ENCODE data around the gene AKAP13. TPM values are rescaled to one million over a fixed set of nuclear protein-coding genes. Genes with fewer than 3 reads are reported as not detected.

AKAP13 gene
- total and polyA plus RNA-seq, 2 donors (not counting 1 experiment from before 2014, with no cell fraction given), result 73.8 to 358 TPM

- Histone ChIP-seq H3K4me2 (replicated peaks; ENCODE audit: low read depth, low read length, poor library complexity, severe bottlenecking) (no peak overlapping the region), H3K36me3 (replicated peaks in 1 of 2; ENCODE audit: control extremely low read depth in 1 of 2, control insufficient read depth in 1 of 2, extremely low read depth in 1 of 2, insufficient read depth in 2 of 2, low read length in 1 of 2) (peaks cover 16 to 64% of the 10 kb centered on the region in 2 experiments), H4K20me1 (ENCODE audit: control insufficient read depth, insufficient read depth, low read length, poor library complexity, severe bottlenecking) (no peaks in the 10 kb centered on the region), H3K27me3 (replicated peaks in 1 of 4; ENCODE audit: control extremely low read depth in 1 of 4, control insufficient read depth in 3 of 4, insufficient read depth in 4 of 4, low read length in 3 of 4) (no peaks in the 10 kb centered on the region), H2AFZ (ENCODE audit: insufficient read depth, low read depth, low read length, poor library complexity, severe bottlenecking) (no peak overlapping the region), H3K4me1 (ENCODE audit: control insufficient read depth in 2 of 2, insufficient read depth in 2 of 2, low read length in 2 of 2) (peaks cover 1 to 4% of the 10 kb centered on the region in 2 donors), H3K79me2 (ENCODE audit: control insufficient read depth, insufficient read depth, low read length) (no peaks in the 10 kb centered on the region), H3K27ac (ENCODE audit: low read length in 2 of 2) (peak overlapping the region in 1 of 2 donors; percentile 37), H3K9ac (ENCODE audit: low read length) (no peak overlapping the region), H3K4me3 (ENCODE audit: control extremely low read depth in 1 of 5, extremely low read depth in 1 of 5, insufficient read depth in 1 of 5, low read depth in 2 of 5, low read length in 4 of 5) (no peak overlapping the region), H3K9me3 (ENCODE audit: control extremely low read depth in 1 of 3, control insufficient read depth in 2 of 3, insufficient read depth in 1 of 3, low read length in 2 of 3) (no peaks in the 10 kb centered on the region)
- Mint-ChIP-seq H3K4me3 (no peak overlapping the region), H3K9me3 (ENCODE audit: insufficient read depth) (no peaks in the 10 kb centered on the region), H3K27ac (peak overlapping the region; percentile 32), H3K4me1 (peaks cover 4% of the 10 kb centered on the region), H3K27me3 (no peaks in the 10 kb centered on the region)
- no CpG with 5 or more reads among the region's 4 CpGs for WGBS (ENCODE audit: insufficient coverage)
- TF ChIP-seq CTCF (IDR thresholded peaks at IDR 0.05) (no peak), EZH2 (IDR thresholded peaks at IDR 0.05; ENCODE audit: borderline replicate concordance, insufficient read depth, low read depth, low read length, poor library complexity, severe bottlenecking) (no peak)
- DNase-seq (no peak), ATAC-seq (ENCODE audit: low read depth) (no peak)
- POLR2A ChIA-PET, result no interaction called here
- intact Hi-C loops (cut with micrococcal nuclease), result loop anchor here (10.0 kb wide), 1 partner anchor 47 kb away; no protein-coding TSS in a partner anchor
- CTCF ChIA-PET, result interaction anchor here (0.9 kb wide), 1 partner anchor 47 kb away, joined by 3 read pairs; no protein-coding TSS in a partner anchor
Observed at GRCh38 chr15:85681386-85681785, 301.0 kb downstream of the AKAP13 start.

GRCh38 chr15:85684174-85684710 is 303.8 kb downstream of the AKAP13 start:
- WGBS (ENCODE audit: insufficient coverage), result 100% methylated on average over 3 of the region's 6 CpGs
- Histone ChIP-seq H4K20me1 (ENCODE audit: control insufficient read depth, insufficient read depth, low read length, poor library complexity, severe bottlenecking) (no peaks in the 10 kb centered on the region), H2AFZ (ENCODE audit: insufficient read depth, low read depth, low read length, poor library complexity, severe bottlenecking) (no peak overlapping the region), H3K79me2 (ENCODE audit: control insufficient read depth, insufficient read depth, low read length) (no peaks in the 10 kb centered on the region), H3K27ac (ENCODE audit: low read length in 2 of 2) (no peak overlapping the region), H3K27me3 (replicated peaks in 1 of 4; ENCODE audit: control extremely low read depth in 1 of 4, control insufficient read depth in 3 of 4, insufficient read depth in 4 of 4, low read length in 3 of 4) (no peaks in the 10 kb centered on the region), H3K4me3 (ENCODE audit: control extremely low read depth in 1 of 5, extremely low read depth in 1 of 5, insufficient read depth in 1 of 5, low read depth in 2 of 5, low read length in 4 of 5) (no peak overlapping the region), H3K4me2 (replicated peaks; ENCODE audit: low read depth, low read length, poor library complexity, severe bottlenecking) (no peak overlapping the region), H3K36me3 (replicated peaks in 1 of 2; ENCODE audit: control extremely low read depth in 1 of 2, control insufficient read depth in 1 of 2, extremely low read depth in 1 of 2, insufficient read depth in 2 of 2, low read length in 1 of 2) (peaks cover 12 to 59% of the 10 kb centered on the region in 2 experiments), H3K9me3 (ENCODE audit: control extremely low read depth in 1 of 3, control insufficient read depth in 2 of 3, insufficient read depth in 1 of 3, low read length in 2 of 3) (no peaks in the 10 kb centered on the region), H3K9ac (ENCODE audit: low read length) (no peak overlapping the region), H3K4me1 (ENCODE audit: control insufficient read depth in 2 of 2, insufficient read depth in 2 of 2, low read length in 2 of 2) (peaks cover 28 to 30% of the 10 kb centered on the region in 2 donors)
- no peak for ATAC-seq (ENCODE audit: low read depth)
- intact Hi-C loops (cut with micrococcal nuclease), result loop anchor here (10.0 kb wide), 1 partner anchor 49 kb away; no protein-coding TSS in a partner anchor
- peaks cover 28% of the 10 kb centered on the region for H3K4me1 Mint-ChIP-seq
- H3K27ac Mint-ChIP-seq, result peak overlapping the region; percentile 38
- no peak for TF ChIP-seq EZH2 (IDR thresholded peaks at IDR 0.05; ENCODE audit: borderline replicate concordance, insufficient read depth, low read depth, low read length, poor library complexity, severe bottlenecking)
- no peak for TF ChIP-seq CTCF (IDR thresholded peaks at IDR 0.05)
- no peaks in the 10 kb centered on the region for H3K9me3 Mint-ChIP-seq (ENCODE audit: insufficient read depth)
- ChIA-PET POLR2A (no interaction called here), CTCF (no interaction called here)
- no peak overlapping the region for H3K4me3 Mint-ChIP-seq
- no peak for DNase-seq
- H3K27me3 Mint-ChIP-seq, result no peaks in the 10 kb centered on the region

Measured in B cell (primary cell).